Fibroblast of skin of scalp (primary cell): ENCODE measurements around the gene ADD3.
"Not testable (repeated sequence)": the region's sequence is repeated elsewhere in the genome, so short reads cannot be mapped to it uniquely, and the experiment has no call there.

Source experiments
- DNase-seq: peaks from one replicate; pipeline ENCODE4 v3.0.0-alpha.2; 2013

ADD3 gene

GRCh38 chr10:109977382-109977806 is 30.4 kb upstream of the ADD3 start:
- DNase-seq, result peak; percentile 93

- peak; percentile 83 for DNase-seq
Observed at GRCh38 chr10:109978481-109978880, 29.3 kb upstream of the ADD3 start.

GRCh38 chr10:109979215-109979614 is 28.6 kb upstream of the ADD3 start:
- DNase-seq, result no peak

- DNase-seq, result no peak
Observed at GRCh38 chr10:109981650-109982049, 26.1 kb upstream of the ADD3 start.

- DNase-seq, result no peak
Observed at GRCh38 chr10:109982123-109982522, 25.7 kb upstream of the ADD3 start.

DNA sequence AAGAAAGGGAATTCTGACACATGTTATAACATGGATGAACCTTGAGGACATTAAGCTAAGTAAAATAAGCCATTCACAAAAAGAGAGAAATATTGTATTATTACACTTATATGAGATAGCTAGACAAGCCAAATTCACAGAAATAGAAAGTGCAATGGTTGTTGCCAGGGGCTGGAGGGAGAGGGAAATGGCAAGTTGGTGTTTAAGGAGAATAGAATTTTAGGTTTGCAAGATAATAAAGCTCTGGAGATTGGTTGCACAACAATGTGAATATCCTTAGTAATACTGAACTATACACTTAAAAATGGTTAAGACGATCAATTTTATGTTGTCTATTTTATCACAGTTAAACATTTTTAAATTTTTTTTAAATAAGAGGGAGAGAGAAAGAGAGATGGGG is 25.0 kb upstream of the ADD3 start:
- DNase-seq, result no peak

DNA sequence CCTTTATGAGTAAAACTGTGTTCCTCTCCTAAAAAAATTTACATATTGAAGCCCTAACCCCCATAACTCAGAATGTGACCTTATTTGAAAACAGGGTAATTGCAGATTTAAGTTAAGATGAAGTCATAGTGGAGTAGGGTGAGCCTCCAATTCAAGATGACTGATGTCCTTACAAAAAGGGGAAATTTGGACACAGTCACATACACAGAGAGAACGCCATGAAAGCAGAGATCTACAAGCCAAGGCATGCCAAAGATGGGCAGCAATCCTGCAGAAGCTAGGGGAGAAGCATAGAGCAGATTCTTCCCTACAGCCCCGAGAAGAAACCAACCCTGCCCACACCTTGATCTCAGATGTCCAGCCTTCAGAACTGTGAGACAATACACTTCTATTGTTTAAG is 23.8 kb upstream of the ADD3 start:
- DNase-seq, result no peak

GRCh38 chr10:109985768-109986167 is 22.0 kb upstream of the ADD3 start:
- DNase-seq, result not testable (repeated sequence)

GRCh38 chr10:109987452-109988211 is 20.2 kb upstream of the ADD3 start:
- peak; percentile 92 for DNase-seq

DNA sequence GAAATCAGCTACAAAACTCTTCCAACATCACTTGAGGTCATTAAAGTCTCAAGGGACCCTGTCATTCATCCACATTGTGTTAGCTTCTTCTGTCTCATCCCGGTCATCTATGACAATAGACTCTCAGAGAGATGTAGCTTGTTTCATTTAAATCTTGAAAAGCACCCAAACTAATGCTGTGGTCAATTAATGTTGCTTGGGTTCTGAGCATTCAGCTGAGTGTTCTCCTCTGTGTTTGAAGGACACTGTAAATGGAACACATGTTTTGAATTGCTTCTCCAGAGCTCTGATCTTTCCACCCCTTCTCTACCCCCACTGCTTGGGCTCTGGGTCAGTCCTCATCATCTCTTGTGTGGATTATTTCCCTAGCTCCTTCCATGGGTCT is 19.6 kb upstream of the ADD3 start:
- peak; percentile 50 for DNase-seq

DNA sequence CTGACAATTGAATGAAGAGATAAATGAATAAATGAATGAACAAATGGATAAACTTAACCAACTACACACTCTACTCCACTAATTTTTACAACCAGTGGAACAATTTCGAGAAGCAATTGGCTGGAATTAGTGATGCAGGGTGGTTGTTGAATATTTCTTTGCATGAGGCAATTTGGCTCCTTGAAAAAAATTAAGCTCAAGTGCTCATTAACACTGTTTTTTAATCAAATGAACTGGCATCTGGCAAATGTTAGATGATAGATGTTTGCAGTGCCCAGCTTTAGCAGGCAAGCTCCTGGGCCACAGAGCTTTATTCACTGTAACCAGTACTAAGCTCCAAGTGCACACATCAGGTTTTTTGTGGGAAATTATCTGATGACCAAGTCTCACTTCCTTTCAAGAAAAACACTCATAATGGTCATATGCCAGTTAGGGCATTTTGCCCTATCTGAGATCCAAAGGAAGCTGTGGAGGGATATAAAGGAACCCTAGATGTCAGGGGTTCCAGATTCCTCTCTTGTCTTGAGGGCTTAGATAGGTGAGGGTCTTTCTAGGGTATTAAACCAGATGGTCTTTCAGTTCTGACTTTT is 16.4 kb upstream of the ADD3 start:
- DNase-seq, result no peak

GRCh38 chr10:109992485-109992884 is 15.3 kb upstream of the ADD3 start:
- peak; percentile 57 for DNase-seq

GRCh38 chr10:109993551-109994330 is 14.0 kb upstream of the ADD3 start:
- DNase-seq, result no peak

GRCh38 chr10:109994711-109995577 is 12.8 kb upstream of the ADD3 start:
- DNase-seq, result no peak

DNA sequence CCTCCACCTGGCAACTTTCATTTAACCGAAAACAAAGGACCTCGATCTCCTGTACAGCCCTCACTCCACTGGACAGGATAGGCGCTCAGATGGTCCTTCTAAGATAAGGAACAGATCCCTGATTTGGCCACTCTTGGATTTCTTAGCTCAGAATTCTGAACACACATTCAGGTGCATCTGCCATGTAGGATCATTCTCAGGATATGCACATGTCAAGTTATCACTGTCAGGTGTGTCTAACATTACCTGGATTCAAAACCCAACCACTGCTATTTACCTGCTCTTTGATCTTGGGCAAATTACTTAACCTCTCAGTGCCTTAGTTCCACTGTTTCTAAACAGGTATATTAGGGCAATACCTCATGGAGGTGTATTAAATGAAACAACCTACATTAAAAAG is 12.2 kb upstream of the ADD3 start:
- no peak for DNase-seq

- no peak for DNase-seq
Observed at GRCh38 chr10:109996225-109996624, 11.6 kb upstream of the ADD3 start.

GRCh38 chr10:109996766-109997171 is 11.0 kb upstream of the ADD3 start:
- no peak for DNase-seq

- no peak for DNase-seq
Observed at GRCh38 chr10:109997233-109997632, 10.6 kb upstream of the ADD3 start.

DNA sequence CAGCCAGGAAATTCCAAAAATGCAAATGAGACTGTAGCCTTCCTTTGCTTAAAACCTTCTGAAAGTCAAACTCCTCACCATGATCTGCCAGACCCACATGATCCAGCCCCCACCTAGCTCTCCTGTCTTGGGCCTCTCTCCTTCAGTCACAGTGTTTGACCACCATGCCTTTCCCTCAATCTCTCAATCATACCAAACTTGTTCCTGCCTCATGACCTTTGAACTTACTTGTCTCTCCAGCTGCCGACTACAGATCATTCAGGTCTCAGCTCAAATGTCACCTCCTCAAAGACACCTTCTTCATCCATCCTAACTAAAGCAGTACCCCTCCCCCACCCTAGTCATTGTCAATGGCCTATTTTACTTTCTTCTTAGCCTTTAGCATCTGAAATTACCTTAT is 9.3 kb upstream of the ADD3 start:
- no peak for DNase-seq

DNA sequence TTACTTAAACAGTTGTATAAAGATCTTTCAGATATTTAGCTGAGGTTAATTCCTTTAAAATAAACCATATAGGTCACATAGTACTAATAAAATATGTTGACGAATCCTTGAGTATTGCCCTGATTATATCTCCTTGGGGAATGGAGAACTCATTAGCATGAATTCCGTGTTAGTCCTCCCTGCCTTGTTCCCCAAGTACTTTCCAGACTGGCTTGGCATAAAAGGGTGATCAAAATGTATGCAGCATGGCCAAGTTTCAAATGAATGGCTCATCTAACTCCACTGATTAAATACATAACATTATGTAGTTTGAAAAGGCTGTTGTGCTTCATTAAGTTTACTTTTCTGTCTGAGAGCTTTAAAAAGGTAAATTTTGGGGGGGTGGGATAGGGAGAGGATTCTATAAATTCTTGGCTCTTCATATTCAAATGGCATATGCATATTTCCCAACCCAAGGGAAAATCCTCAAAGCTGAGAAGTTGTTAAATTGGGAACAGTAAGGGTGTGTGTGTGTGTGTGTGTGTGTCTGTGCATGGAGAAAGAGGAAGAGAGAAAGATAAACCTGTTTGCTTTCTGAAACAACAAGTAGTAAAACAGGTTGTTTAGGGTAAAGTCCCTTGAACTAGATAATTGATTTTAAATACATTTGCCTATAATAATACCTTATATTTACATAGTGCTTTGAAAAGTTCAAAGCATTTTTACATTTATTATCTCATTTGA is 4.8 kb upstream of the ADD3 start:
- DNase-seq, result no peak

DNA sequence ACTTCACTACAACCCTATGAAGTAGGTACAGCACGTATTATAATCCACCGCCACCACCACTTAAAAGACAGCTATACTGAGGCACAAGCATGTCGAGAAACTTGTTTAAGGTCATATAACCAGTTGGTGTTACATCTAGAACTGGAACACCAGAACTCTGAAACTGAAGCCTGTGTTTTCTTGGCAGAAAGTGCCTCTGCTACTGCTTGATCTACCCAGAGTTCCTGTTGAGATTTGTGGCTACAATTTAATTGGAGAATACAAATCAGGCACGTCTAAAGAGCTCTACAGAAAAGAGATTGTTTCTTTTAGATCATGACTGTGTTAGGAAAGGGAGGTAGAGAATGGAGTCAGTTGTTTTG is 4.3 kb upstream of the ADD3 start:
- no peak for DNase-seq

DNA sequence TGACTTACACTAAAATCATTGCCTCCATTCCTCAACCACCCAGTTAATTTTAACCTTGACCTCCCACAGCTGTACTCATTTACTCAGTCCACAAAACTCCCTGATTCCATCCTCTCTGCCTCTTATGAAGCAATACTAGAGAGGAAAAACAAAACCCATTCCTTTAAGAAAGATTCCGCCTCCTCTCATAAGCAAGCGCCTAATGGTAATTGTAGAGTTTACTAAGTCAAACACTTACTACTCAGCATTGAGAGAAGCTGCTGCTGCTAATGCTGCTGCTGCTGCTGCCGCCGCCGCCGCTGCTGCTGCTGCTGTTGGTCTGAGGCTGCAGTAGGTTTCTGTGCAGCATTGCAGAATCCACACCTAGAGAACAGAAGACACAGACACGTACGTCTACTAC is 2.1 kb upstream of the ADD3 start:
- DNase-seq, result peak; percentile 74
